HEK293 (cell line): ENCODE measurements around the gene ADK.
A peak's percentile ranks its signal among the peaks of the same experiment; 100 is the strongest.

Experiments used
- CTCF ChIA-PET: fragments of 350-600 bp; formaldehyde crosslinking; extraction: SDS; loops from one replicate; lab custom pipeline; 2021; ENCODE audit warnings: antibody characterized with exemption; lab: Yijun Ruan, JAX
- POLR2A ChIA-PET: fragments of 300-600 bp; formaldehyde crosslinking; extraction: SDS; loops from one replicate; lab custom pipeline; 2020; ENCODE audit warnings: antibody characterized with exemption, inconsistent platforms; lab: Yijun Ruan, JAX
- H3K27ac ChIP-seq: fragments of 200-500 bp; sonication (Bioruptor generic); 2 replicates; pipeline ENCODE4 v1.5.1; 2014; ENCODE audit warnings: low read depth, low read length, control low read depth, inconsistent platforms; ENCODE audit errors: extremely low read depth
- H3K36me3 ChIP-seq, 2 experiments: fragments of 200-500 bp in 1 of 2; sonication (Bioruptor generic) in 1 of 2; 1 replicate in 1 of 2; 2 replicates in 1 of 2; pipeline ENCODE4 v1.5.1; 2014 to 2017; ENCODE audit warnings: inconsistent platforms in 2 of 2, low read length in 2 of 2; ENCODE audit not compliant: control insufficient read depth in 2 of 2, insufficient read depth in 1 of 2
- H3K4me1 ChIP-seq: fragments of 200-500 bp; sonication (Bioruptor generic); 2 replicates; pipeline ENCODE4 v1.5.1; 2014; ENCODE audit warnings: mild to moderate bottlenecking, low read length, inconsistent platforms; ENCODE audit not compliant: control insufficient read depth, insufficient read depth
- H3K4me3 ChIP-seq: 2 replicates; pipeline ENCODE4 v1.5.1; 2011; ENCODE audit warnings: low read depth, mild to moderate bottlenecking, control low read depth, low read length, moderate library complexity
- H3K9me3 ChIP-seq: fragments of 200-500 bp; sonication (Bioruptor generic); 2 replicates; pipeline ENCODE4 v1.5.1; 2014; ENCODE audit warnings: low read depth, low read length, inconsistent platforms; ENCODE audit not compliant: control insufficient read depth, insufficient read depth
- BCL6B ChIP-seq: fragments of 450-650 bp; formaldehyde crosslinking; IDR thresholded peaks from 2 replicates; pipeline ENCODE4 v1.5.1; 2017; ENCODE audit warnings: missing biosample characterization, missing genetic modification characterization
- FEZF1 ChIP-seq: fragments of 450-650 bp; formaldehyde crosslinking; IDR thresholded peaks from 2 replicates; pipeline ENCODE4 v1.5.1; 2016; ENCODE audit warnings: missing biosample characterization, missing genetic modification characterization
- HOXD13 ChIP-seq: sonication (generic); formaldehyde crosslinking; IDR thresholded peaks from 2 replicates; pipeline ENCODE4 v1.8.0; 2022; ENCODE audit warnings: missing genetic modification reagents, borderline replicate concordance
- KLF9 ChIP-seq: fragments of 450-650 bp; formaldehyde crosslinking; IDR thresholded peaks from 2 replicates; pipeline ENCODE4 v1.5.1; 2016; ENCODE audit warnings: missing biosample characterization, missing genetic modification characterization, low read depth
- SETDB1 ChIP-seq: IDR thresholded peaks from one replicate; pipeline ENCODE4 v1.6.1; 2017; ENCODE audit warnings: mild to moderate bottlenecking, low read length, moderate library complexity, mixed read lengths; ENCODE audit not compliant: insufficient read length
- ZBTB11 ChIP-seq: fragments of 450-650 bp; formaldehyde crosslinking; conservative IDR thresholded peaks from 2 replicates; pipeline ENCODE4 v1.5.1; 2016; ENCODE audit warnings: low read depth, missing biosample characterization, missing genetic modification characterization
- ZBTB21 ChIP-seq: fragments of 450-650 bp; formaldehyde crosslinking; IDR thresholded peaks from 2 replicates; pipeline ENCODE4 v1.5.1; 2017; ENCODE audit warnings: missing biosample characterization, missing genetic modification characterization
- ZFP37 ChIP-seq: fragments of 450-650 bp; formaldehyde crosslinking; IDR thresholded peaks from 2 replicates; pipeline ENCODE4 v1.5.1; 2016; ENCODE audit warnings: missing biosample characterization, missing genetic modification characterization
- ZNF112 ChIP-seq: fragments of 450-650 bp; formaldehyde crosslinking; IDR thresholded peaks from 2 replicates; pipeline ENCODE4 v1.5.0; 2017; ENCODE audit warnings: missing biosample characterization, missing genetic modification characterization
- ZNF18 ChIP-seq: fragments of 450-650 bp; formaldehyde crosslinking; IDR thresholded peaks from 2 replicates; pipeline ENCODE4 v1.5.1; 2016; ENCODE audit warnings: missing biosample characterization, missing genetic modification characterization
- ZNF184 ChIP-seq: fragments of 450-650 bp; IDR thresholded peaks from 2 replicates; pipeline ENCODE4 v1.5.1; 2018; ENCODE audit warnings: missing biosample characterization, mild to moderate bottlenecking, missing genetic modification characterization
- ZNF221 ChIP-seq: fragments of 450-650 bp; formaldehyde crosslinking; IDR thresholded peaks from 2 replicates; pipeline ENCODE4 v1.5.1; 2017; ENCODE audit warnings: missing biosample characterization, missing genetic modification characterization, borderline replicate concordance
- ZNF280C ChIP-seq: fragments of 450-650 bp; formaldehyde crosslinking; IDR thresholded peaks from 2 replicates; pipeline ENCODE4 v1.5.1; 2016; ENCODE audit warnings: missing biosample characterization, missing genetic modification characterization
- ZNF514 ChIP-seq: fragments of 450-650 bp; formaldehyde crosslinking; IDR thresholded peaks from 2 replicates; pipeline ENCODE4 v1.5.1; 2016; ENCODE audit warnings: missing biosample characterization, missing genetic modification characterization
- ZNF549 ChIP-seq: fragments of 450-650 bp; IDR thresholded peaks from 2 replicates; pipeline ENCODE4 v1.5.1; 2018; ENCODE audit warnings: missing biosample characterization, missing genetic modification characterization, mild to moderate bottlenecking, inconsistent platforms, moderate library complexity
- ZNF560 ChIP-seq: fragments of 450-650 bp; formaldehyde crosslinking; IDR thresholded peaks from 2 replicates; pipeline ENCODE4 v1.5.1; 2017; ENCODE audit warnings: missing biosample characterization, missing genetic modification characterization, borderline replicate concordance
- ZNF610 ChIP-seq: fragments of 450-650 bp; formaldehyde crosslinking; IDR thresholded peaks from 2 replicates; pipeline ENCODE4 v1.5.1; 2016; ENCODE audit warnings: missing biosample characterization, missing genetic modification characterization, borderline replicate concordance
- ZNF639 ChIP-seq: fragments of 450-650 bp; formaldehyde crosslinking; IDR thresholded peaks from 2 replicates; pipeline ENCODE4 v1.5.1; 2016; ENCODE audit warnings: missing biosample characterization, missing genetic modification characterization
- ZNF776 ChIP-seq: fragments of 450-650 bp; formaldehyde crosslinking; IDR thresholded peaks from 2 replicates; pipeline ENCODE4 v1.5.0; 2017; ENCODE audit warnings: missing biosample characterization, missing genetic modification characterization, borderline replicate concordance

Gene ADK

GRCh38 chr10:74320026-74320425, 169.0 kb downstream of the ADK start:
- Histone ChIP-seq H3K36me3 (no peaks in the 10 kb centered on the region; a peak in 1 of 3 replicates), H3K27ac (no peak overlapping the region), H3K9me3 (no peaks in the 10 kb centered on the region), H3K4me3 (no peak overlapping the region), H3K4me1 (no peaks in the 10 kb centered on the region)
- TF ChIP-seq ZNF639 (tag by site-specific recombination) = no peak
- TF ChIP-seq ZNF280C (tag by site-specific recombination) = no peak
- TF ChIP-seq ZNF221 (tag by site-specific recombination) = no peak
- no peak for TF ChIP-seq BCL6B (tag by site-specific recombination)
- no peak for TF ChIP-seq ZNF549 (tag by site-specific recombination)
- peak; percentile 92 for TF ChIP-seq SETDB1
- TF ChIP-seq ZNF184 (tag by site-specific recombination) = no peak
- TF ChIP-seq ZNF18 (tag by site-specific recombination) = no peak
- POLR2A ChIA-PET = no interaction called here
- CTCF ChIA-PET = interaction anchor here (0.6 kb wide), 1 partner anchor 598 kb away, joined by 6 read pairs; no protein-coding TSS in a partner anchor

- CTCF ChIA-PET = interaction anchor here (0.7 kb wide), 1 partner anchor 164 kb away, joined by 3 read pairs; no protein-coding TSS in a partner anchor
- POLR2A ChIA-PET = no interaction called here
- no peaks in the 10 kb centered on the region for H3K4me1 ChIP-seq
- no peak overlapping the region for H3K27ac ChIP-seq
- no peaks in the 10 kb centered on the region for H3K9me3 ChIP-seq
- no peaks in the 10 kb centered on the region; a peak in 1 of 3 replicates for H3K36me3 ChIP-seq
- H3K4me3 ChIP-seq = no peak overlapping the region
- TF ChIP-seq ZNF610 (tag by site-specific recombination) = no peak
- no peak for TF ChIP-seq ZFP37 (tag by site-specific recombination)
- no peak for TF ChIP-seq ZNF112 (tag by site-specific recombination)
- no peak for TF ChIP-seq FEZF1 (tag by site-specific recombination)
- no peak for TF ChIP-seq HOXD13 (CRISPR knock-in tag)
- TF ChIP-seq KLF9 = no peak
- no peak for TF ChIP-seq ZBTB11 (tag by site-specific recombination)
- no peak for TF ChIP-seq ZNF776 (tag by site-specific recombination)
- TF ChIP-seq ZNF560 = no peak
- no peak for TF ChIP-seq ZBTB21 (tag by site-specific recombination)
- no peak for TF ChIP-seq ZNF514 (tag by site-specific recombination)
These were observed 169.7 kb downstream of the ADK start for GRCh38 chr10:74320717-74321116.
